Activated B cell treated with CpG ODN at 0.5 μM for 24 hours (primary cell): ENCODE results near the gene ACOX2. TPM values are rescaled to one million over a fixed set of nuclear protein-coding genes. Genes with fewer than 3 reads are reported as not detected.
A peak's percentile ranks its signal among the peaks of the same experiment; 100 is the strongest.

Source experiments
- ATAC-seq: fragments of 200-7000 bp; cut with Tn5 transposase; one replicate; pipeline ENCODE4 v1.10.0; 2021; ENCODE audit warnings: low read depth, mild to moderate bottlenecking, moderate library complexity
- CTCF ChIA-PET: fragments of 350-600 bp; sonication (Branson Sonifier 250); formaldehyde crosslinking; loops from one replicate; lab custom pipeline; 2021; ENCODE audit warnings: antibody characterized with exemption; lab: Charles Lee
- POLR2A ChIA-PET: fragments of 350-600 bp; sonication (Branson Sonifier 250); formaldehyde crosslinking; loops from one replicate; lab custom pipeline; 2021; ENCODE audit warnings: antibody characterized with exemption; lab: Charles Lee
- DNase-seq: peaks from one replicate; pipeline ENCODE4 v3.0.0; 2022
- H3K27ac Mint-ChIP-seq: one replicate; pipeline ENCODE4 v1.8.0; 2020; ENCODE audit warnings: mixed read lengths
- H3K27me3 Mint-ChIP-seq: one replicate; pipeline ENCODE4 v1.8.0; 2021; ENCODE audit warnings: mixed read lengths
- H3K36me3 Mint-ChIP-seq: one replicate; pipeline ENCODE4 v1.8.0; 2021; ENCODE audit warnings: low read depth, mixed read lengths
- H3K4me1 Mint-ChIP-seq: one replicate; pipeline ENCODE4 v1.8.0; 2021; ENCODE audit warnings: mixed read lengths
- H3K4me3 Mint-ChIP-seq: one replicate; pipeline ENCODE4 v1.8.0; 2020; ENCODE audit warnings: mild to moderate bottlenecking, mixed read lengths
- H3K9me3 Mint-ChIP-seq: one replicate; pipeline ENCODE4 v1.8.0; 2020; ENCODE audit warnings: mixed read lengths
- CTCF ChIP-seq: fragments of 200-600 bp; IDR thresholded peaks from one replicate; pipeline ENCODE4 v1.8.0; 2022; ENCODE audit warnings: antibody characterized with exemption, mild to moderate bottlenecking
- intact Hi-C: fragments of 100-400 bp; cut with micrococcal nuclease; formaldehyde crosslinking; loops from one replicate; pipeline ENCODE4 v1.15.1; 2024
- total RNA-seq: library from RNA; stranded (reverse); gene quantifications from 2 replicates; pipeline ENCODE4 v1.2.3, GENCODE V29; 2022

ACOX2 gene
- total RNA-seq, 1 donor from 2014 or later = not detected

- DNase-seq (peak; percentile 95), ATAC-seq (peak; percentile 94)
- ChIA-PET CTCF (interaction anchor here (0.9 to 2.5 kb wide), 15 partner anchors 16 to 185 kb away, joined by 3 to 32 read pairs (median 3); partner anchors contain the start of genes HTD2, PXK and RPP14), POLR2A (interaction anchor here (0.5 to 3.3 kb wide), 11 partner anchors 8 to 185 kb away, joined by 3 to 21 read pairs (median 4); partner anchors contain the start of genes HTD2, PDHB, PXK and RPP14)
- no peaks in the 10 kb centered on the region for H3K36me3 Mint-ChIP-seq
- peaks cover 46% of the 10 kb centered on the region for H3K4me1 Mint-ChIP-seq
- no peak for TF ChIP-seq CTCF
- H3K27ac Mint-ChIP-seq = peak within 1 kb of the TSS; percentile 74
- no peaks in the 10 kb centered on the region for H3K9me3 Mint-ChIP-seq
- peaks cover 5% of the 10 kb centered on the region for H3K27me3 Mint-ChIP-seq
- intact Hi-C loops = loop anchor here (1.0 to 5.0 kb wide), 10 partner anchors 17 to 561 kb away; partner anchors contain the start of genes ABHD6, CFAP20DC, HTD2 and PDHB
- peak within 1 kb of the TSS; percentile 88 for H3K4me3 Mint-ChIP-seq
Measured at GRCh38 chr3:58491506-58492402, 45.2 kb downstream of the ACOX2 start, which contains the start of gene KCTD6. Gene KCTD6 (plus strand): TSS chr3:58492096. CDS start chr3:58498756, 6,660 bp downstream.

- peak; percentile 25 for DNase-seq
- POLR2A ChIA-PET = interaction anchor here (0.6 to 3.3 kb wide), 10 partner anchors 17 to 1254 kb away, joined by 3 to 21 read pairs (median 4); partner anchors contain the start of genes HTD2, PDHB, PXK and RPP14
Measured at GRCh38 chr3:58490860-58491501, 46.0 kb downstream of the ACOX2 start.

GRCh38 chr3:58488967-58489366 lies 48.0 kb downstream of the ACOX2 start:
- ChIA-PET POLR2A (no interaction called here), CTCF (interaction anchor here (1.4 kb wide), 1 partner anchor 74 kb away, joined by 3 read pairs; no protein-coding TSS in a partner anchor)
- Mint-ChIP-seq H3K4me1 (peaks cover 34% of the 10 kb centered on the region), H3K4me3 (no peak overlapping the region), H3K9me3 (no peaks in the 10 kb centered on the region), H3K27ac (no peak overlapping the region), H3K36me3 (no peaks in the 10 kb centered on the region), H3K27me3 (peaks cover 5% of the 10 kb centered on the region)
- TF ChIP-seq CTCF = no peak
- DNase-seq (no peak), ATAC-seq (no peak)
- intact Hi-C loops = no loop called here

More at GRCh38 chr3:58490860-58491501, 46.0 kb downstream of the ACOX2 start:
- H3K4me1 Mint-ChIP-seq = peaks cover 38% of the 10 kb centered on the region
- no peak for ATAC-seq
- H3K27me3 Mint-ChIP-seq = peaks cover 5% of the 10 kb centered on the region
- intact Hi-C loops = loop anchor here (1.0 to 5.0 kb wide), 8 partner anchors 16 to 561 kb away; partner anchors contain the start of genes CFAP20DC, HTD2, PDHB and PXK
- CTCF ChIA-PET = interaction anchor here (0.9 to 2.5 kb wide), 11 partner anchors 27 to 185 kb away, joined by 3 to 32 read pairs (median 3); partner anchors contain the start of genes HTD2 and RPP14
- TF ChIP-seq CTCF = no peak
- H3K36me3 Mint-ChIP-seq = no peaks in the 10 kb centered on the region
- peak overlapping the region; percentile 74 for H3K27ac Mint-ChIP-seq
- no peaks in the 10 kb centered on the region for H3K9me3 Mint-ChIP-seq
- peak overlapping the region; percentile 75 for H3K4me3 Mint-ChIP-seq

DNA sequence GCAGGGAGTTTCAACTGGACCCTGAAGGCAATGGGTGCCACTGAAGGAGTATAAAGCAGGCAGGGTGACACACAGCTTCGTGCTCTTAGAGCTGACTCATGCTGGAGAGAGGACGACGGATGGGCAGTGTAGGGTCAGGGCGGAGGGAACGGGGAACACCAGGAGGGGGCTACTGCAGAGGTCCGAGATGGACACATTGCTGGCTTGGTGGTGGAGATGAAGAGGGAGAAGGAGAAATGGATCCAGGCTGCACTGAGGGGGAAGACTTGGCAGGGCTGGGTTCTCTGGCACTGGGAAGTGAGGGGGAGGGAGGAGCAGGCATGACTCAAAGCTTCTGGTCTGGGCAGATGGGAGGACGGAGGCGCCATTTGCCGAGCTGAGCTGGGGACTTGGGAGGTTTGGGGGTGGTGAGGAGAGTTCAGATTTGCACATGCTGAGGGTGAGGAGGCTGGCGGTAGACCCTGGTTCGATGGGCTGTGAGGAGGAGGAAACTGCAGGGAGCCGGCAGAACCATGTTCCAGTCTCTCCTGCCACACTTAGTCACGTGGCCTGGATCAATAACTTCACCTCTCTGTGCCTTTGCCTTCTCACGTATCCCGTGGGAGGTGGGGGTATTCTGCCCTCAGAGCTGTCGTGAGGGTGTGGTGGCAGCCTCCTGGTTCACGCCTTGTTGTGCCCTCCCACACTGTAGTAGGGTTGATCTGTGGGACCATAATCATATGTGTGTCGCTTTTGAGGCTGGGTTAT lies 49.7 kb downstream of the ACOX2 start:
- CTCF ChIA-PET = no interaction called here
- no peak for DNase-seq
- POLR2A ChIA-PET = no interaction called here
- peaks cover 33% of the 10 kb centered on the region for H3K4me1 Mint-ChIP-seq
- H3K4me3 Mint-ChIP-seq = no peak overlapping the region
- no peaks in the 10 kb centered on the region for H3K36me3 Mint-ChIP-seq
- intact Hi-C loops = no loop called here
- H3K27me3 Mint-ChIP-seq = peaks cover 5% of the 10 kb centered on the region
- ATAC-seq = no peak
- no peaks in the 10 kb centered on the region for H3K9me3 Mint-ChIP-seq
- no peak overlapping the region for H3K27ac Mint-ChIP-seq
- TF ChIP-seq CTCF = no peak
